GM19035 (cell line): ENCODE data around the gene MFNG.

Source experiments
- ATAC-seq: cut with Tn5 transposase; IDR thresholded peaks from one replicate; pipeline ENCODE4 v1.9.1; 2021; ENCODE audit not compliant: unreplicated experiment

The MFNG gene

DNA sequence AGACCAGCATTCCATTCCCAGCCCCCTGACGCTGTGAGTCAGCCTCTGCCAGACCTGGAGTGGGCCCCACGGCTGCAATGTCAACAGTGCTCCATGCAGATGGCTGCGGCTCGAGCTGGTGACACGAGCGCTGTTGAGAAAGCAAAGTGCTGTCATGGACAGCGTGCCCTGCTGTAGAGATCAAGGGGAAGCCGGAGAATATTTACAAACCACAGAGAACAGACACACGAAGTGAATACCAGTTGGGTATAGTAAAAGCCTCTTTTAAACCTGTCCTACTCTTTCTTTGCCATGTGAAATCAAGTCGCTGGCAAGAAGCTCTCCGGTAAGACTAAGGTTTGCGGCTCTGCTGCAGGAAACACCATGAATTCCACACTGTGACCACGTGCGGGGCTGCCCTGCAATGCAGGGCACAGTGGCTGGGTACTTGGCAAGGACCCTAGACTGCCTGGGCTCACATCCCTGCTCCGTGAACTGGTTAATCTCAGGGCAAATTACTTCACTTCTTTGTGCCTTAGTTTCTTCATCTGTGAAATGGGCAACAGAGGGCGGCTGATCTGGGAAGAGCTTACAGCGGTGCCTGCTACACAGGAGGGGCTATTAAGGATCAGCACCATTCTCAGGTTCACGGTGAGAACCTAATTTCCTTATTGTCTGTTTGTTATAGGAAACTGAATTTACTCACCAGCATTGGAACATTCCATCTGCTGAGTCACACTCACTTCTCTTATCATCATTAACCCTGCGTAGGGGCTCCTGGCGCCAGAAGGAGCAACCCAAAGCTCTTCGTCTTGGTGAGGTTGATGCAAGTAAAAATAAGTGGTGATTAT lies 31.1 kb downstream of the MFNG start:
- ATAC-seq: no peak

GRCh38 chr22:37453696-37454095 lies 32.5 kb downstream of the MFNG start:
- ATAC-seq: no peak

GRCh38 chr22:37451218-37451617 lies 35.0 kb downstream of the MFNG start:
- ATAC-seq: no peak

DNA sequence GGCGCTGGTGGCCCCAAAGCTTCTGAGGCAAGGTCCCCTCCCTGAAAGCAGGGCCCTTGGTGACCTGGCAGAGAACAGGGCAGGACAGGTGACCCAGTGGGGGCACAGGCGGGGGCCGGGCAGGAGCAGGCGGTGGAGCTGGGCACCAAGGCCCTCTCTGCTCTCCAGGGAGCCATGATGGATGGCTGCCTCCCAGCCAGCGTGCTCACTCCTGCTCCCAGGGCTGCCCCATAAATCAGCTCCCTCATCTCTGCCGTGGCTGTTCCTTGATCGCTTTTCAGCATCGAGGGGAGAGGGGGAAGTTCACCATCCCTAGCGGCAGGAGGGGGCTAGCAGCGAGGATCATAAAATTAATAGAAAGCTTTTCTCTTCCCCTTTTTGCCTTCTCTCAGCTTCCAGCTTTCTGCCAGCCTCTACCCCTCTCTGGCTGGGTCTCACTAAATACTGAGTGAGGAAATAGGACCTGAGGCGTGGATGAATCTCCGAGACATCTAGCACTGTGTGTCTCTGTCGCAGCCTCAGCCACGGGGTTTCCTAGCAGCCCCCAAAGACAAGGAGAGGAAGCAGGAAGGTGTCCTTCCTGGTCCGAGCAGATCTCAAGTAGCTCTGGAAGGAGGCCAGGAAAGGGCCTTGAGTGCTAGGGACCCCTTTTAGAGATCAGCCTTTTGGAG lies 36.7 kb downstream of the MFNG start:
- ATAC-seq: no peak

GRCh38 chr22:37448516-37449127 lies 37.6 kb downstream of the MFNG start:
- no peak for ATAC-seq

DNA sequence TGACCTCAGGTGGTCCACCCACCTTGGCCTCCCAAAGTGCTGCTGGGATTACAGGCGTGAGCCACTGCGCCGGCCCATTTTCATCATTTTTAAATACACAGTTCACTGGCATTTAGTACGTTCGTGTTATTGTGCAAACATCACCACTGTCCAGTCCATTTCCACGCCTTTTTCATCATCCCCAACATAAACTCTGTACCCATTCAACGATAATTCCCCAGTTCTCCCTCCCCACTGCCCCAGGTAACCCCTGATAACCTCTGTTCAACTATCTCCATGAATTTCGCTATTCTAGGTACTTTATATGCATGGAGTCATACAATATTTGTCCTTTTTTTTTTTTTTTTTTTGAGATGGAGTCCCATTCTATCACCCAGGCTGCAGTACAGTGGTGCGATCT lies 40.7 kb downstream of the MFNG start:
- ATAC-seq: no peak

DNA sequence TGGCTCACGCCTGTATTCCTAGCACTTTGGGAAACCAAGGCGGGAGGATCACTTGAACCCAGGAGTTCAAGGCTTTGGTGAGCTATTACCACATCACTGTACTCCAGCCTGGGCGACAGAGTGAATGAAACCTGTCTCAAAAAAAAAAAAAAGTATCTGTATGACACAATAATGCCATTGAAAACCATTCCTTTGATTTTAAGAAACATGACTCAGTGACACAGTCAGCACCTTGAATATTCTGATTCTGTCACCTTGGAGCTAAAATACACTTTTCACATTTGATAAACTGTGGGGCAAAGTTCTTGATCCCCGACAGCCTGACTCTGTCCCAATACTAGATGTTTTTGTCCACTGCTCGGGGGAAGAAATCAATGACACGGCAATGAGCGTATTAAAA lies 42.2 kb downstream of the MFNG start:
- ATAC-seq: no peak

- ATAC-seq: no peak
Observed at GRCh38 chr22:37443086-37443485, 43.1 kb downstream of the MFNG start.

DNA sequence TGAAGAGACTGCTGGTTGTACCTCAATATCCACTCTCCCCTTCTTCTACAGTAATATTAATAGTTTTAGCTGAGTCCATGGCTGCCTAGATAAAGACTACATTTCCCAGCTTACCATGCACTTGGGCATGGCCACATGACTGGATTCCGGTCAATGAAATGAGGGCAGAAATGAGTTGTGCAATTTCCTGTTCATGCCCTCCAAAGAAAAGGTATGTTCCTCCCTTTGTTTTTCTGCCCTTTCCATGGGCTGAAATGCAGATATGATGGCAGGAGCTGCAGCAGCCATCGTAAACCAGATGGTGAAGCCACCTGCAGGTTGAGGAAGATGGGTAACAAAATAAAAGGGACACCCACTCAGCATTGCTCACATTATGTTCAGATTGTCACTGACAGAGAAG lies 43.6 kb downstream of the MFNG start:
- ATAC-seq: no peak

GRCh38 chr22:37442135-37442534 lies 44.0 kb downstream of the MFNG start:
- ATAC-seq: no peak

- no peak for ATAC-seq
Observed at GRCh38 chr22:37440875-37441274, 45.3 kb downstream of the MFNG start.

- ATAC-seq: no peak
Observed at GRCh38 chr22:37439347-37439746, 46.8 kb downstream of the MFNG start.

- no peak for ATAC-seq
Observed at GRCh38 chr22:37435970-37436603, 50.1 kb downstream of the MFNG start.

GRCh38 chr22:37433786-37434185 lies 52.4 kb downstream of the MFNG start:
- no peak for ATAC-seq

DNA sequence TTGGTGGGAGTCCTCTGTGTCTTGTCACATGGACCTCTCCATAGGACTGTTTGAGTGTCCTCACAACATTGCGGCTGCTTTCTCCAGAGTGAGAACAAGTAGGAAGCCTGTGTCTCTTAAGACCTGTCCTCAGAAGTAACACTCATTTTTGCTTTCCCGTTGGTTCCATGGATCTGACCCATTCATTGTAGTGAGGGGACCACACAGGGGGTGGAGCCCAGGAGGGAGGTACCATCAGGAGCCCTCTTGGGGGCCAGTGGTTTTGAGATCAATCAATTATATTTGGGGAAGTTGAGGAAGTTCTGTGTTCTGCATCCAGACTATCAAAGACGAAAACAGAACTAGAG lies 53.5 kb downstream of the MFNG start:
- ATAC-seq: no peak

DNA sequence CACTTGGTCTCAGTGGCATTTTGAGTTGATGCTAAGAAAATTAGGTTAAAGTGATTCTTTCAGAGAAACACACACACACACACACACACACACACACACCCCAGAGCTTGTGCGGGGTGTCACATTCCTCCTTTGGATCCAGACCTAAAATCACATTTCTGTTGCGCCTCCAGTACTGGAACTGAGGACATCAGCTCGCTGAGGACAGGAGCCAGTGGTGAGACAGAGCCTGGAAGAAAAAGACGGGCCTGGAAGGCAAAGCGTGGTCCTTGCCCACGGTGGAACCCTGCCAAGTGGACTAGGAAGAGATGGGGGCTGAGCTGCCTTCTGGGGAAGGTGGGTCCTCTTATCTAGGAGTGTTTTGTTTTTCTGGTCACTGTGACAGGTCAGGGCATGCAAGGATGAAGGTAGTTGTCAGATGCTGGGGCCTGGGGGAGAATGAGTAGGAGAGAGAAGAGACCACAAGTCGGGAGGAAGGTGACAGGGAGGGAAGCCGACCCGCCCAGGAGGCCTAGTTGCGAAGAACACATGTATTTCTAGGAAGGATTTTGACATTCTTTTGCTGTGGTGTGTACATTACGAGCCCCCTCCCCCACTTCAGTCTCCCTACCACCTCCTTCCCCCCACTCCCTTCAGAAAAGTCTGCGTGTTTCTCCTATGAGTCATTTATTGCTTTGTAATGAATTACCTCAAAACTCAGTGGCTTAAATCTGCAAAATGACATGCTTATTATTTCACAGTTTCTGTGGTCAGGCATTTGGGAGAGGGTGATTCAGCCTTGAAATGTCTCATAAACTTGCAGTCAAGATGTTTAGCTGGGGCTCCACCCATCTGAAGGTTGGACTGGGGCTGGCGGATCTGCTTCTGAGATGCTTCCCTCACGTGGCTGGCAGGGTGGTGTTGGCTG lies 54.1 kb downstream of the MFNG start:
- no peak for ATAC-seq

DNA sequence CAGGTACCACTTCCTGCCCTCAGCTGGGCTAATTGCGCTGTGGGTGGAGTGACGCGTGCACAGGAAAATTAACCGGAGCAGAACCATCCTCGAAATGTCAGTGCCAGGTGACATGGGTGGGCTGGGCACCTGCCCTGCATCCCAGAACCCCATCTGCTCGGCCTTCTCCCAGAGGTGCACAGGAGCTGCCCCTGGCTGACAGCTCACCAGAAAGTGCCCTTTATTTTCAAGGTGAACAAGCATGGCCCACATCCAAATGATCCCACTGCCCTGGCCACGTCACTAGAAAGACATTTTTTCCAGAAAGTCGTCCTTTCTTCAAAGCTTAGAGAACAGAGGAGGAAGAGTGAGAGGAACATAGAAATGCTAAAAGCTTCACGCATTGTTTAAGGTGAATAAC lies 54.8 kb downstream of the MFNG start:
- no peak for ATAC-seq

DNA sequence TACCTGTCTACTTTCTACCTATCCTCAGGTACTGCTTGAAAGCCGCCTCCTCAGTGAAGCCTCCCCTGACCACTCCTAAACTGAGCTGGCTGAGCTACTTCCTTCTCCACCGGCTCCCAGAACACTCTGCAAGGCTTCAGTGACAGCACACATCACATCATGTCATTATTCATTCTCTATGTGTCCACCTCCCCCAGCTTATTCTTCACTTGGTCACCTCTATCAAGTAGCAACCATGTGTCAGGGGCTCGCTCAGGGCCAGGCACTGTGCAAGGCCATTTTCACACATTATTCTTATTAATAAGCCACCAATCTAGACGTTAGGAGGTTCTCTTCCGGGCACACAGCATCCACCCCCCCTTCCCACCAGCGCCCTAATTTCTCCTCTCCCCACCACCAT lies 55.2 kb downstream of the MFNG start:
- ATAC-seq: no peak

DNA sequence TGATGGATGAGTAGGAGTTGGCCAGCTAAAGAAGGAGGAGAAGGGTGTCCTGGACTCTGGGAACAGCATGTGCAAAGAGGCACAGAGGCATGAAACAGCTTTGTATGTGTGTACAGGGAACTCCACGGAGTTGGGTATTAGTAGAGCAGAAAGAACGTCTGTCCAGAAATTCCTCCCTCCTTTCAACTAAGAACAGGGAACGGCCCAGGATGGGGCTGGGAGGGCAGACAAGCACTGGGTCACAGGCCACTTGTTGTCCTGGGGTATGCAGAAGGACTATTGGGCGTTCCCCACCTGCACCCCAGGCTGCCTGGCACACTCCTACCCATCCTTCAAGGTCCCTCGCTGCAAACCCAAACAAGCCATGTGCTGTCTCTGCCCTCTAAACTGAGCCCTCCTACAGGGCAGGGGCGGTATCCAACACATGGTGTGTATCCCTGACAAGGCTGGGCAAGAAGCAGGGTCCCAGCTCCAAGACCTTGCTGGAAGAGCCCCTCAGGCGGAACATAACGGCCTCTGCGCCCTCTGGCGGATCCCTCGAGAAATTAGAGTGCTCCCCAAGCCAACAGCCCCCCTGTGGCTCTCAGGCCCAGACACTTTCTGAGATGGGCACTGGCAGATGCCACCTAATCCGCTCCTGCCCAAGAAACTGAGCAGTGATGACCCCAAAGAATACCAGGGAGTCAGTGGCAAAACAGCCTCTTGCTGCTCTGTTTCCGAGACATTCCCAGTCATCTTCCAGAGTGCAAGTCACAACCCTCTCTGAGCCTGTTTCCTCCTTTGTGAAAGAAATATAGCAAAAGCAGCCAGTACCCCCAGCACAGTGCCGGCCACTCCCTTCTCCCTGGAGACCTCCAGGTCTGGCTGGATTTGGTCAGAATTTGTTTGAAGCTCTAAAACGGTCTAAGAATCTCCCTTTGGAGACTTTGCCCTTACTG lies 57.3 kb downstream of the MFNG start:
- no peak for ATAC-seq
